Small intestine (tissue), 7 donors: ENCODE data around the gene PLVAP. TPM values are rescaled to one million over a fixed set of nuclear protein-coding genes. Genes with fewer than 3 reads are reported as not detected.
A peak's percentile ranks its signal among the peaks of the same experiment; 100 is the strongest.

Experiments
- DNase-seq, 2 donors: peaks; one replicate each; pipeline versions ENCODE4 v3.0.0 to v3.0.0-alpha.2; 2013
- FAIRE-seq: peaks from 2 replicates; lab custom pipeline; 2012; peaks lifted over from hg19 to GRCh38; lab: Jason Lieb, UNC
- H3K27ac ChIP-seq, 3 donors: one replicate each; pipeline ENCODE4 v1.5.1; 2013; ENCODE audit warnings: low read length in 2 of 3, mild to moderate bottlenecking in 2 of 3, control low read depth in 1 of 3, inconsistent platforms in 1 of 3, low read depth in 1 of 3, moderate library complexity in 1 of 3
- H3K27me3 ChIP-seq, 3 donors: one replicate each; pipeline ENCODE4 v1.6.1; 2013; ENCODE audit warnings: low read length in 3 of 3, inconsistent platforms in 1 of 3; ENCODE audit not compliant: control insufficient read depth in 3 of 3, insufficient read depth in 3 of 3
- H3K36me3 ChIP-seq, 3 donors: one replicate each; pipeline ENCODE4 v1.6.1; 2013; ENCODE audit warnings: low read length in 3 of 3, inconsistent platforms in 1 of 3, low read depth in 1 of 3, mild to moderate bottlenecking in 1 of 3, moderate library complexity in 1 of 3; ENCODE audit not compliant: control insufficient read depth in 3 of 3, insufficient read depth in 2 of 3
- H3K4me1 ChIP-seq, 3 donors: one replicate each; pipeline ENCODE4 v1.6.1; 2013; ENCODE audit warnings: low read length in 2 of 3, inconsistent platforms in 1 of 3, low read depth in 1 of 3, mild to moderate bottlenecking in 1 of 3, moderate library complexity in 1 of 3; ENCODE audit not compliant: control insufficient read depth in 3 of 3, insufficient read depth in 2 of 3
- H3K4me3 ChIP-seq, 3 donors: one replicate each; pipeline ENCODE4 v1.5.1; 2013; ENCODE audit warnings: low read length in 3 of 3, control low read depth in 1 of 3, inconsistent platforms in 1 of 3, low read depth in 1 of 3, mild to moderate bottlenecking in 1 of 3, moderate library complexity in 1 of 3
- H3K9me3 ChIP-seq, 2 donors: one replicate each; pipeline ENCODE4 v1.6.1; 2013; ENCODE audit warnings: low read depth in 1 of 2, low read length in 1 of 2; ENCODE audit not compliant: control insufficient read depth in 2 of 2, insufficient read depth in 1 of 2
- WGBS, 3 donors: extraction: QIAGEN DNeasy Blood & Tissue Kit; methylation state at CpG; one replicate each; pipeline ENCODE4 v1.1.7; 2013; 5-methylcytosine and 5-hydroxymethylcytosine counted together
- polyA plus RNA-seq, 4 donors: library from polyadenylated mRNA; stranded (reverse) in 3 of 4; unstranded in 1 of 4; fragments of 200-250 nt in 3 of 4; fragments of 120-200 nt in 1 of 4; gene quantifications; one replicate each; pipeline versions ENCODE4 v1.2.1 to v1.2.3, GENCODE V29; 2013
- donor health status: healthy with polysubstance abuse.
- donor health status: control.
- donor health status: control.
- donor health status: Bipolar disorder and iron deficiency.
- donor health status: healthy.

PLVAP gene
- polyA plus RNA-seq, 4 donors: 2.2 to 115 (median 19.4) TPM

DNA sequence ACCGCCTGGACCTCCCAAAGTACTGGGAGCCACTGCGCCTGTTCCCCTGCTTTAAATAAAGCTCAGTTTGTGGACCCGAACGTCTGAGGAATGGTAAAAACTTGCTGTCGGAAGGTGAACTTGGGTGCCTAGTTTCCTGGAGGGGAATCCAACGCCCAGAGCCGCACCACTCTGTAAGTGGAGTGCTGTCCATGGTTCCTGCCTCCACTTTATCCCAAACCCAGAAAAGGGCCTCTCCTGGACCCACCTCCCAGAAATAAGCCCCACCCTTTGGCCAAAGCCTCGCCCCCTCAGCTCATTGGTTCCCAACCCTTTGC, 44.8 kb downstream of the PLVAP start:
- Histone ChIP-seq H3K36me3 (peaks cover 0 to 17% (median 0%) of the 10 kb centered on the region in 3 donors), H3K4me1 (peaks cover 3 to 30% (median 8%) of the 10 kb centered on the region in 3 donors), H3K27me3 (peaks cover 0 to 21% (median 0%) of the 10 kb centered on the region in 3 donors), H3K9me3 (no peaks in the 10 kb centered on the region), H3K27ac (no peak overlapping the region), H3K4me3 (no peak overlapping the region)
- FAIRE-seq (no peak), DNase-seq (no peak)
- 88 to 94% (median 93%) methylated on average over 8 of the region's 8 CpGs for WGBS, 3 donors

DNA sequence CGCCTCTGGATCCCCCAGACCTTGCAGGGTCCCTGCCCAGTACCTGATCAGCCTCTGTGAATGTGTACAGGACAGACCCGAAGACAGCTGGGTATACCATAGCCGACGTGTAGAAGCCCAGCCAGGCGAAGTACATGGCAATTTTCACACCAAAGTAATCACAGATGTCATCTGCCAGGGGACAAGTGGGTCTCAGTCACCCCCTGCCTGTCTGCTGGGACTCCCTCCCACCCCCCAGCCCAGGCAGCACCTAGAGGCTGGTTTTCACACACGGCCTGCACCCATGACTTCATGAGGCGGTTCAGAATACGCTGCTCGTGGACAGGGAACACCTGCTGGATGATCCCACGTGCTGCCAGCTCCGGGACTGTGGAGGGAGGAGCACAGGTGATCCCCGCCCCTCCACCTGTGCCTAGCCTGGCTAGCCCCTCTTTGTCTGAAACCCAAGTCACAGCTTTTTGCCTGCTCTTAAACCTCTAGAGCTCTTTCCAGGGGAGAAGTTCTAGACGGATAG, 46.0 kb downstream of the PLVAP start:
- no peak overlapping the region for H3K27ac ChIP-seq
- no peak overlapping the region for H3K4me3 ChIP-seq
- no peaks in the 10 kb centered on the region for H3K9me3 ChIP-seq
- H3K4me1 ChIP-seq: peaks cover 3 to 27% (median 8%) of the 10 kb centered on the region in 3 donors
- H3K36me3 ChIP-seq: peaks cover 0 to 21% (median 0%) of the 10 kb centered on the region in 3 donors
- FAIRE-seq: no peak
- WGBS, 3 donors: 30 to 71% (median 45%) methylated on average over 13 of the region's 13 CpGs
- H3K27me3 ChIP-seq: peaks cover 0 to 21% (median 0%) of the 10 kb centered on the region in 3 donors
- DNase-seq: no peak

DNA sequence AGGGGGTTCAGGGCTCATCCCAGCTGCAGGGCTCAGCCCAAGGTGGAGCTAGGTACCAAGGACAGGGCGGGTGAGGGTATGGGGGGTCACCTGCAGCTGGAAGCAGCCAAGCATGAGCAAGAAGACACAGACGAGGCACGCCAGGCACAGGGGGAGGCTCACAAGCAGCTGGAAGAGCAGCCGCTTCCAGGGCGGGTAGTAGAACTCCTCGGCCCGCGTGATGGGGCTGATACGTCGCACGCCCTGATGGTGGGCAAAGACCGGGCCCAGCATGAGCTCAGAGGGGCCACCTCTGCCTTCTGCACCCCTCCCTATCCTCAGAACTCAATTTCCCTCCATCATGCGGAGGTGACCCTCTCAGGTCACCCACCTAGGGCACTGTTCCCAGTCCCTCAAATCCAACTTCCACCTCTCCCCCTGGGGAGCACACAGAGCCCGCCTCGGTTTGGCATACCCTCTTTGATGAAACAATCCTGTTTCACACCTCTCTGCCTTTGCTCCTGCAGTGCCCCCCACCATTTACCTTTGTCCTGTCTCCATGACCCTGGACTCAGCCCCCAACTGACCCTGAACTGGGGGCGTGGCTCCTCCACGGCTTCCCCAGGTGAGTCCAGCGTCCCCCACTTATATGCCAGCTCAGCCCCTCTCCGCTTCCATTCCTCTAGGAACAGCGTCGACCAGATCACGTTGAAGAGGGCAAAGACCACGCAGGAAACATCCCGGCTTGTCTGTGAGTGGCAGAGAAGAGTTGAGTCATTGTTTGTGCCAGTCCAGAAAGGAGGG, 46.7 kb downstream of the PLVAP start:
- Histone ChIP-seq H3K4me1 (peaks cover 3 to 26% (median 8%) of the 10 kb centered on the region in 3 donors), H3K27me3 (peaks cover 0 to 21% (median 0%) of the 10 kb centered on the region in 3 donors), H3K36me3 (peaks cover 0 to 21% (median 0%) of the 10 kb centered on the region in 3 donors), H3K27ac (no peak overlapping the region), H3K9me3 (no peaks in the 10 kb centered on the region), H3K4me3 (no peak overlapping the region)
- DNase-seq (no peak), FAIRE-seq (no peak)
- 67 to 85% (median 72%) methylated on average over 24 of the region's 24 CpGs for WGBS, 3 donors

DNA sequence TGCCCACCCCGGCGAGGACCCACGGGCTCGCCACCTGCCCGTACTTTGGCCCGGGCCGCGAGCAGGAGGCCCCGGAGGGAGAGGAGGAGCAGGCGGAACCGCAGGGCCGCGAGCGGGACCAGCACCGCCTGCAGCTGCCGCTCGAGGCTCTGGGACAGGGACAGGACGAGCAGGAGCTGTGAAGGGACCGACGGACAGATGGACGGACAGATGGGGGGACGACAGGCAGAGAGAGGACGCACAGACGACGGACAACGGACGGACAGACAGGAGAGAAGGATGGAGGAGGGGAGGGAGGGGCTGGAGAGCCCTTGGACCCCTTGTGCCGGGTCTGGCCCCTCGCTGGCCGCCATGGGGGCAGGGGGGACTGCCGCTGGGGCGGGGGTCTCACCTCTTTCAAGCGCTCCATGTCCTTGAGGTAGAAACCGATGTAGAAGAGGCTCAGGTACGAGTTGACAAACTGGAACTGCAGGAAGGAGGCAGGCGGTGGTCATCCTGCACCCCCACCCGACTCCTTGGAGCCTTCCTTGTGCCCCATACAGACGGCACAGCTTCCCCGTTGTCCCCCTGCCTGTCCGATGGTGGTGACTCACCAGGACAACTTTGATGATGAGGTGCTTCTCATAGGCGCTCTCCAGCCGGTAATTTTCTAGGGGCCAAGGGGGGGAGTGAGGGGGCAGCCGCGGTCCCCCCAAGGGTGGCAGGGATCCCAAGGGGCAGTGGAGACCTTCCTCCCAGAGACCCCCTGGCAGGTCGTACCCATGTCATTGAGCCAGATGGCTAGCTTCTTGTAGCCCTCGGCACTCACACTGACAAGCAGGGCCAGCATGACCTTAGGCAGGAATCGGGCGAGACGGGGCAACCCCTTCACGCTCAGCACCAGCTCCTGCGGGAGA, 47.5 kb downstream of the PLVAP start:
- DNase-seq (no peak), FAIRE-seq (no peak)
- peaks cover 0 to 21% (median 0%) of the 10 kb centered on the region in 3 donors for H3K27me3 ChIP-seq
- peak overlapping the region in 1 of 3 donors; percentile 65 for H3K4me3 ChIP-seq
- H3K4me1 ChIP-seq: peaks cover 3 to 21% (median 5%) of the 10 kb centered on the region in 3 donors
- no peak overlapping the region for H3K27ac ChIP-seq
- 32 to 54% (median 42%) methylated on average over 48 to 51 of the region's 51 CpGs for WGBS, 3 donors
- no peaks in the 10 kb centered on the region for H3K9me3 ChIP-seq
- H3K36me3 ChIP-seq: peaks cover 0 to 26% (median 0%) of the 10 kb centered on the region in 3 donors

DNA sequence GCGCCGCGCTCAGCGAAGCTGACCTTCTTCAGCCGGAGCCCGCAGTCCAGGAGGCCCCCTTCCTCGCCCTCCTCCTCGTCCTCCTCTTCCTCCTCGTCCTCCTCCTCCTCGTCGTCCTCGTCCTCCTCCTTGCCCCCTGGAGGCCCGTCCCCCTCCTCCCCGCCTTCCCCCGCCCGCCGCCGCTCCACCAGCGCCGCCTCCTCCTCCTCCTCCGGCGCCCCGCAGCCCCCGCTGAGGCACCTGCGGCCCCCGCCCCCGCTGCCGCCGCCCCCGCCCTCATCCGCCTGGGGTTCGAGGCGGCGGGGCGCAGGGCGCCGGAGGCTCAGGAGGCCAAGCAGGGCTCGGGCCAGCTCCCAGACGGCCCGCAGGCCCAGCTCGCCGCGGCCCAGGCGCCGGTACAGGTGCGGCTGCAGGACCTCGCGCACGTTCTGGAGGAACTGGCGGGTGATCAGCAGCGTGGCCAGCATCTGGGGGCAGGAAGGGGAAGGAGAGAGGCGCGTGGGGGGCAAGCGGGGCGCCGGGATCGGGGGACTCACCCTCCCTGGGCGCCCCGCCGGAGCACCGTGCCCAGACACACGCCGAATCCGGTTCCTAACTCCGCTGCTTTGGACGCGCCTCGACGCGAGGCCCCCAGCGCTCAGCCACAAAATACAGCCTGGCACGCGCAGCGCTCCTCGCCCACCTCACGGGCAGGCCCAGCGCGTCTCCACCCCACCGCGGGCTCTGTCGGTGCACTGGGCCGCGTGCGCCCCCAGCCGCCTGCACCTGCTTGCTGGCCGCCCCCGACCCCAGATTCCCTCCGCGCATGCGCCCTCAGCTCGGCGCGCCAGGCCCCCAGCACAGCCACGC, 48.4 kb downstream of the PLVAP start:
- FAIRE-seq: no peak
- Histone ChIP-seq H3K27ac (peak overlapping the region in 2 of 3 donors; percentile 25 to 71), H3K36me3 (peaks cover 0 to 27% (median 0%) of the 10 kb centered on the region in 3 donors), H3K9me3 (no peaks in the 10 kb centered on the region), H3K4me1 (peaks cover under 1 to 17% (median 5%) of the 10 kb centered on the region in 3 donors), H3K27me3 (peaks cover 0 to 17% (median 0%) of the 10 kb centered on the region in 3 donors), H3K4me3 (peak overlapping the region; percentile 32 to 65 (median 50))
- DNase-seq: peak in 1 of 2 donors; percentile 44
- 3 to 8% (median 8%) methylated on average over 54 to 94 of the region's 94 CpGs for WGBS, 3 donors

DNA sequence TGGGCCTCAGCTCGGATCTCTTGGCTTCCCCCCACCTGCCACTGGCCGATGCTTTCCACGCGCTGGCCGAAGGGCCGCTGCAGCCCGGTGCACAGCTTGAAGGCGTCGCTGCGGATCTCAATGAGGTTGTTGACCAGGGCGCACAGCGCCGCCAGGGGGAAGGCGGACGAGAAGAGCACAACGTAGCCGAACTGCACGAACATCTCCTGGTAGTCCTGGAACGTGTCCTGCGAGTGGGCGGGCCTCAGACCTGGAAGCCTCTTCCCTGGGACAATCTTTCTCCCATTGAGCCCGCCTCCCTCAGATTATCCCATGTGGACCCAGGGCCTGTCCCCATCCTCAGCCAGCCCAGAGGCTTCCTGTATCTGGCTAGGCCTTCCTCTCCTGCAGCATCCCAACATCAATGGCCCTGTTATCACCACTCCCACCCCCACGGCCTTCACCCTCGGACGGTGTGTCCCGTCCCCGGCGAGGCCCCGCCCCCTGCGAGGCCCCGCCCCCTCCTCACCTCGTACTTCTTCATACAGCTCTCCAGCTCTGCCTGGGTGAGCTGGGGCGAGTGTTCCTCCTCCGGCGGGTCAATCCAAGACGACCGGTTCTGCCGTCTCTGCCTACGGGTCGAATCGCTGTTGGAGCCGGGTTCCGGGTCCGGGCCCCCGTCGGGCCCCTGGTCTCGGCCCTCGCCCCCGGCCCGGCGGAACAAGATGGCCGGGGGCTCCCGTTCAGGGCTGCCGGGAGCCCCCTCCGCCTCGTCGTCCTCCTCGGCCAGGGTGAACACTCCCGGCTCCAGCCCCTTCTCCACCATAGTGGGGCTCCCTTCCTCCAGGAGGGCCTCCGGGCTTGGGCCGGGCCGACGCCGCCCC, 49.3 kb downstream of the PLVAP start:
- Histone ChIP-seq H3K36me3 (peaks cover 0 to 26% (median 0%) of the 10 kb centered on the region in 3 donors), H3K4me1 (peaks cover 0 to 16% (median 5%) of the 10 kb centered on the region in 3 donors), H3K27ac (peak overlapping the region in 2 of 3 donors; percentile 25 to 71), H3K4me3 (peak overlapping the region; percentile 32 to 65 (median 50)), H3K27me3 (peaks cover 0 to 15% (median 0%) of the 10 kb centered on the region in 3 donors), H3K9me3 (no peaks in the 10 kb centered on the region)
- FAIRE-seq: no peak
- 11 to 24% (median 21%) methylated on average over 47 to 64 of the region's 64 CpGs for WGBS, 3 donors
- peak; percentile 86 to 87 for DNase-seq

DNA sequence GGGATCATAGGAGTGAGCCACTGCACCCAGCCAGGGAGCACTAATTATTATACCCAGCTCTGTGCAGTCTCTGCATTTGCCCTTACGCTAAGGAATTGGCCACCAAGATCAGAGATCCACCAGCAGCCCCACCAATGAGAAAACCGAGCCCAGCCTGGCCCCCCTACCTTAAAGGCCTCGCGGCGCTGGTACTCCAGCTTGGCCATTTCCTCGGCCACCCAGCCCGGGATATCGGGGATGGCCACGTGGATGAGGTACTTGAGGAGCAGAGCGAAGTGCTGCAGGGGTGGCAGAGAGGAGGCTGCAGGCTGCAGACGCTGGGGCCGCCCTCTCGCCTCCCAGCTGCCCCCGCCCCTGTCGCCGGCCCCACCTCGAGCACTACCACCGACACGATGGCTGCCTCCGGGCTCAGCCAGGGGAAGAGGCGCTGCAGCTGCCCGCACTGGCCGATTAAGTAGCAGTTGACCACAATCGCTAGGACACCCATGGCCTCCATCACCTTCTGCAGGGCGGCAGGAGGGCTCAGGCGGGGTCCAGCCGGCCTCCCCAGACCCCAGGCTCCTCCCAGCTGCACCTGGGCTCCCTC, 50.0 kb downstream of the PLVAP start:
- 89 to 92% (median 91%) methylated on average over 27 of the region's 27 CpGs for whole genome bisulfite sequencing, 3 donors
- DNase-seq (no peak), FAIRE-seq (no peak)
- no peak overlapping the region for H3K27ac ChIP-seq
- H3K4me3 ChIP-seq: no peak overlapping the region
- H3K36me3 ChIP-seq: peaks cover 0 to 31% (median 0%) of the 10 kb centered on the region in 3 donors
- H3K9me3 ChIP-seq: no peaks in the 10 kb centered on the region
- H3K4me1 ChIP-seq: peaks cover 0 to 16% (median 5%) of the 10 kb centered on the region in 3 donors
- H3K27me3 ChIP-seq: peaks cover 0 to 15% (median 0%) of the 10 kb centered on the region in 3 donors
